ENCODE results near the gene NAXD.
"Not testable (repeated sequence)": the region's sequence is repeated elsewhere in the genome, so short reads cannot be mapped to it uniquely, and the experiment has no call there.

Gene NAXD

GRCh38 chr13:110653851-110654250 lies 38.5 kb downstream of the NAXD start:
- Histone ChIP-seq H3K27me3 (ENCODE audit: insufficient read depth, poor library complexity, severe bottlenecking) (no peaks in the 10 kb centered on the region), H3K27ac (replicated peaks) (no peak overlapping the region), H3K4me3 (replicated peaks; ENCODE audit: insufficient read depth, low read length) (no peak overlapping the region)
- no peak for DNase-seq (ENCODE audit: low read depth in 1 of 2, low spot score in 1 of 2)
- TF ChIP-seq, protein P1, sequence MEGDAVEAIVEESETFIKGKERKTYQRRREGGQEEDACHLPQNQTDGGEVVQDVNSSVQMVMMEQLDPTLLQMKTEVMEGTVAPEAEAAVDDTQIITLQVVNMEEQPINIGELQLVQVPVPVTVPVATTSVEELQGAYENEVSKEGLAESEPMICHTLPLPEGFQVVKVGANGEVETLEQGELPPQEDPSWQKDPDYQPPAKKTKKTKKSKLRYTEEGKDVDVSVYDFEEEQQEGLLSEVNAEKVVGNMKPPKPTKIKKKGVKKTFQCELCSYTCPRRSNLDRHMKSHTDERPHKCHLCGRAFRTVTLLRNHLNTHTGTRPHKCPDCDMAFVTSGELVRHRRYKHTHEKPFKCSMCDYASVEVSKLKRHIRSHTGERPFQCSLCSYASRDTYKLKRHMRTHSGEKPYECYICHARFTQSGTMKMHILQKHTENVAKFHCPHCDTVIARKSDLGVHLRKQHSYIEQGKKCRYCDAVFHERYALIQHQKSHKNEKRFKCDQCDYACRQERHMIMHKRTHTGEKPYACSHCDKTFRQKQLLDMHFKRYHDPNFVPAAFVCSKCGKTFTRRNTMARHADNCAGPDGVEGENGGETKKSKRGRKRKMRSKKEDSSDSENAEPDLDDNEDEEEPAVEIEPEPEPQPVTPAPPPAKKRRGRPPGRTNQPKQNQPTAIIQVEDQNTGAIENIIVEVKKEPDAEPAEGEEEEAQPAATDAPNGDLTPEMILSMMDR (IDR thresholded peaks at IDR 0.05; ENCODE audit: insufficient read depth, low read length): no peak
- TF ChIP-seq SPI1 (IDR thresholded peaks at IDR 0.05; ENCODE audit: borderline replicate concordance, low read depth): no peak
- no peak for TF ChIP-seq POLR2AphosphoS5 (IDR thresholded peaks at IDR 0.05; ENCODE audit: low read depth)
- TF ChIP-seq, protein P2, sequence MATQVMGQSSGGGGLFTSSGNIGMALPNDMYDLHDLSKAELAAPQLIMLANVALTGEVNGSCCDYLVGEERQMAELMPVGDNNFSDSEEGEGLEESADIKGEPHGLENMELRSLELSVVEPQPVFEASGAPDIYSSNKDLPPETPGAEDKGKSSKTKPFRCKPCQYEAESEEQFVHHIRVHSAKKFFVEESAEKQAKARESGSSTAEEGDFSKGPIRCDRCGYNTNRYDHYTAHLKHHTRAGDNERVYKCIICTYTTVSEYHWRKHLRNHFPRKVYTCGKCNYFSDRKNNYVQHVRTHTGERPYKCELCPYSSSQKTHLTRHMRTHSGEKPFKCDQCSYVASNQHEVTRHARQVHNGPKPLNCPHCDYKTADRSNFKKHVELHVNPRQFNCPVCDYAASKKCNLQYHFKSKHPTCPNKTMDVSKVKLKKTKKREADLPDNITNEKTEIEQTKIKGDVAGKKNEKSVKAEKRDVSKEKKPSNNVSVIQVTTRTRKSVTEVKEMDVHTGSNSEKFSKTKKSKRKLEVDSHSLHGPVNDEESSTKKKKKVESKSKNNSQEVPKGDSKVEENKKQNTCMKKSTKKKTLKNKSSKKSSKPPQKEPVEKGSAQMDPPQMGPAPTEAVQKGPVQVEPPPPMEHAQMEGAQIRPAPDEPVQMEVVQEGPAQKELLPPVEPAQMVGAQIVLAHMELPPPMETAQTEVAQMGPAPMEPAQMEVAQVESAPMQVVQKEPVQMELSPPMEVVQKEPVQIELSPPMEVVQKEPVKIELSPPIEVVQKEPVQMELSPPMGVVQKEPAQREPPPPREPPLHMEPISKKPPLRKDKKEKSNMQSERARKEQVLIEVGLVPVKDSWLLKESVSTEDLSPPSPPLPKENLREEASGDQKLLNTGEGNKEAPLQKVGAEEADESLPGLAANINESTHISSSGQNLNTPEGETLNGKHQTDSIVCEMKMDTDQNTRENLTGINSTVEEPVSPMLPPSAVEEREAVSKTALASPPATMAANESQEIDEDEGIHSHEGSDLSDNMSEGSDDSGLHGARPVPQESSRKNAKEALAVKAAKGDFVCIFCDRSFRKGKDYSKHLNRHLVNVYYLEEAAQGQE (IDR thresholded peaks at IDR 0.05; ENCODE audit: insufficient replicate concordance, low read depth): no peak
- no peak for TF ChIP-seq GABPA (IDR thresholded peaks at IDR 0.05; ENCODE audit: low read depth)

DNA sequence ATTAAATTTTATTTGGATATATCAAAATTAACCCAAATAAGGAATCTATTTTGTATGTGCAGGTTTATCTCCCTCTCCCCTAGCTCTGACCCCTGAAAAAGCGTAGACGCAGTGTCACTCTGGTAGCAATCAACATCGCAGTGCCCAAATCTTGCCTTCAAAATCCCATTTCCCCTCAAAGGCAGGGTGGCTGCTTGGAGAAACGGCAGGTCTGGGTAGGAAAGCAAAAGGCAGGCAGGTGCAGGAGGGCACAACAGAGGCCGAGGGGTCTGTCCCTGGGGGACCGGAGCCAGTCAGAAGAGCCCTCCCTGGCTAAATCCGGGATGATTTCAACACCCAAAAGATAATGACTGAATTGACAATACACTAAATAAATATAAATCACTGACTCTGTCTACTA lies 41.9 kb downstream of the NAXD start:
- Histone ChIP-seq H3K27me3 (ENCODE audit: insufficient read depth, poor library complexity, severe bottlenecking) (no peaks in the 10 kb centered on the region), H3K27ac (replicated peaks) (no peak overlapping the region), H3K4me3 (replicated peaks; ENCODE audit: insufficient read depth, low read length) (no peak overlapping the region)
- TF ChIP-seq GABPA (IDR thresholded peaks at IDR 0.05; ENCODE audit: low read depth) (no peak), SPI1 (IDR thresholded peaks at IDR 0.05; ENCODE audit: borderline replicate concordance, low read depth) (no peak)
- TF ChIP-seq, protein P1 (IDR thresholded peaks at IDR 0.05; ENCODE audit: insufficient read depth, low read length): no peak
- TF ChIP-seq, protein P2 (IDR thresholded peaks at IDR 0.05; ENCODE audit: insufficient replicate concordance, low read depth): no peak
- no peak for DNase-seq (ENCODE audit: low read depth in 1 of 2, low spot score in 1 of 2)

DNA sequence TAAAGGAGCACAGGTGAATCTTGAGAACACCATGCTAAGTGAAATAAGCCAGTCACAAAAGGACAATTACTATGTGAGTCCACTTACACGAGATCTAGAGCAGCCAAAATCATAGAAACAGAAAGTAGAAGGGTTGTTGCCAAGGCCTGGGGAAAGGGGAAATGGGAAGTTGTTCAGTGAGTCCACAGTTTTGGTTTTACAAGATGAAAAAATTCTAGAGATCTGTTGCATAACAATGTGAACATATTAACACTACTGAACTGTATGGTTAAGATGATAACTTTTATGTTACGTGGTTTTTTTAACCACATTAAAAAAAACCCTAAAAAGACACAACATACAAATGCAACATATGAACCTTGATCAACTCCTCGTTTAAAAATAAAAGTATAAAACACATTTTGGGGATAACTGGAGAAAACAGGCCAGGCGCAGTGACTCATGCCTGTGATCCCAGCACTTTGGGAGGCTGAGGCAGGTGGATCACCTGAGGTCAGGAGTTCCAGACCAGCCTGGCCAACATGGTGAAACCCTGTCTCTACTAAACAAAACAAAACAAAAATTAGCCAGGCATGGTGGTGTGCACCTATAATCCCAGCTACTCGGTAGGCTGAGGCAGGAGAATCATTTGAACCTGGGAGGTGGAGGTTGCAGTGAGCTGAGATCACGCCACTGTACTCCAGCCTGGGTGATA lies 43.0 kb downstream of the NAXD start:
- H3K4me3 ChIP-seq (replicated peaks; ENCODE audit: insufficient read depth, low read length); H3K27me3 ChIP-seq (ENCODE audit: insufficient read depth, poor library complexity, severe bottlenecking): not testable (repeated sequence)
- 0 out of 2 replicates have a peak, but pooled peaks have one; percentile 14 for TF ChIP-seq GABPA (IDR thresholded peaks at IDR 0.05; ENCODE audit: low read depth)
- peak; percentile 91 for TF ChIP-seq SPI1 (IDR thresholded peaks at IDR 0.05; ENCODE audit: borderline replicate concordance, low read depth)
- H3K27ac ChIP-seq (replicated peaks): peak overlapping the region; percentile 12; the same call in 1 of the 2 replicates
- DNase-seq (ENCODE audit: low read depth in 1 of 2, low spot score in 1 of 2): peak in 1 of 2 experiments; percentile 72

DNA sequence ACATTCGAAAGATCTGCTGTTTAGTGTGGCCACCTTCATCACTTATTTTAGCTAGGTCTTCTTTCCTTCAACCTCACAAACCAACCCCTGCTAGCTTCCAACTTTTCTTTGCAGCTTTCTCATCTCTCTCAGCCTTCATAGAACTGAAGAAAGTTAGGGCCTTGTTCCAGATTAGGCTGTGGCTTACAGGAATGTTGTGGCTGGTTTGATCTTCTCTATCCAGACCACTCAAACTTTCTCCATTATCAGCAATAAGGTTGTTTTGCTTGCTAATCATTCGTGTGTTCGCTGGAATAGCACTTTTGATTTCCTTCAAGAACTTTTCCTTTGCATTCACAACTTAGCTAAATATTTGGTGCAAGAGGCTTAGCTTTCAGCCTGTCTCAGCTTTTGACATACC lies 45.9 kb downstream of the NAXD start:
- H3K4me3 ChIP-seq (replicated peaks; ENCODE audit: insufficient read depth, low read length): no peak overlapping the region
- no peak overlapping the region for H3K27ac ChIP-seq (replicated peaks)
- no peaks in the 10 kb centered on the region for H3K27me3 ChIP-seq (ENCODE audit: insufficient read depth, poor library complexity, severe bottlenecking)
- TF ChIP-seq GABPA (IDR thresholded peaks at IDR 0.05; ENCODE audit: low read depth) (no peak), POLR2AphosphoS5 (IDR thresholded peaks at IDR 0.05; ENCODE audit: low read depth) (no peak), SPI1 (IDR thresholded peaks at IDR 0.05; ENCODE audit: borderline replicate concordance, low read depth) (no peak)
- TF ChIP-seq, protein P2 (IDR thresholded peaks at IDR 0.05; ENCODE audit: insufficient replicate concordance, low read depth): no peak
- TF ChIP-seq, protein P1 (IDR thresholded peaks at IDR 0.05; ENCODE audit: insufficient read depth, low read length): no peak
- no peak for DNase-seq (ENCODE audit: low read depth in 1 of 2, low spot score in 1 of 2)
